Caco-2 (cell line): ENCODE data around the gene ZBTB8A. TPM values are rescaled to one million over a fixed set of nuclear protein-coding genes. Genes with fewer than 3 reads are reported as not detected.

ENCODE experiments used
- BruUV-seq: library from RNA; stranded (reverse); fragments of 400-500 nt; replicated peaks from 2 replicates; lab custom pipeline; 2021; lab: Mats Ljungman, UMichigan
- CTCF ChIA-PET: fragments of 300-600 bp; sonication (Branson Sonifier 250); formaldehyde crosslinking; loops from one replicate; lab custom pipeline; 2022; ENCODE audit warnings: antibody characterized with exemption; lab: Charles Lee
- POLR2A ChIA-PET: fragments of 300-600 bp; sonication (Branson Sonifier 250); formaldehyde crosslinking; loops from one replicate; lab custom pipeline; 2022; ENCODE audit warnings: antibody characterized with exemption; lab: Charles Lee
- DNase-seq, 2 experiments: peaks; one replicate each; pipeline versions ENCODE4 v3.0.0 to v3.0.0-alpha.2; 2020 to 2022
- H3K27me3 ChIP-seq: replicated peaks from 2 replicates; pipeline ENCODE4 v1.6.0; 2011; ENCODE audit warnings: low read length; ENCODE audit not compliant: control insufficient read depth, insufficient read depth
- H3K36me3 ChIP-seq: 2 replicates; pipeline ENCODE4 v1.5.1; 2011; ENCODE audit warnings: low read length; ENCODE audit not compliant: control insufficient read depth, insufficient read depth
- H3K4me1 ChIP-seq: fragments of 250-450 bp; sonication (Bioruptor Pico); 2 replicates; pipeline ENCODE4 v1.5.1; 2020; ENCODE audit warnings: mild to moderate bottlenecking
- H3K4me3 ChIP-seq: 2 replicates; pipeline ENCODE4 v1.5.1; 2011; ENCODE audit warnings: low read depth, mild to moderate bottlenecking, control low read depth, low read length
- H3K9me3 ChIP-seq: fragments of 250-450 bp; sonication (Bioruptor Pico); 2 replicates; pipeline ENCODE4 v1.5.1; 2020; ENCODE audit warnings: mild to moderate bottlenecking, moderate library complexity
- H3K27ac Mint-ChIP-seq: one replicate; pipeline ENCODE4 v1.8.0; 2022; ENCODE audit warnings: mixed read lengths; ENCODE audit not compliant: unreplicated experiment
- H3K27me3 Mint-ChIP-seq: one replicate; pipeline ENCODE4 v1.8.0; 2022; ENCODE audit warnings: mixed read lengths; ENCODE audit not compliant: insufficient read depth, unreplicated experiment
- H3K36me3 Mint-ChIP-seq: one replicate; pipeline ENCODE4 v1.8.0; 2022; ENCODE audit warnings: mild to moderate bottlenecking, mixed read lengths; ENCODE audit not compliant: insufficient read depth, unreplicated experiment
- H3K4me1 Mint-ChIP-seq: one replicate; pipeline ENCODE4 v1.8.0; 2022; ENCODE audit warnings: low read depth, mixed read lengths; ENCODE audit not compliant: unreplicated experiment
- H3K4me3 Mint-ChIP-seq: one replicate; pipeline ENCODE4 v1.8.0; 2022; ENCODE audit warnings: mild to moderate bottlenecking, moderate library complexity, mixed read lengths; ENCODE audit not compliant: unreplicated experiment
- H3K9me3 Mint-ChIP-seq: one replicate; pipeline ENCODE4 v1.8.0; 2022; ENCODE audit warnings: mixed read lengths; ENCODE audit not compliant: unreplicated experiment
- intact Hi-C: fragments of 100-400 bp; cut with micrococcal nuclease; formaldehyde crosslinking; loops from one replicate; pipeline ENCODE4 v1.10.0; 2022; ENCODE audit not compliant: unreplicated experiment
- total RNA-seq: library from RNA; stranded (reverse); gene quantifications from 2 replicates; pipeline ENCODE4 v1.2.3, GENCODE V29; 2022
- TF ChIP-seq, protein P1 (sequence below), 2 experiments: fragments of 200-600 bp in 1 of 2; IDR thresholded peaks; 1 replicate in 1 of 2; 2 replicates in 1 of 2; pipeline versions ENCODE4 v1.5.1 to v1.8.0; 2011 to 2022; ENCODE audit warnings: antibody characterized with exemption in 1 of 2, control low read depth in 1 of 2, inconsistent platforms in 1 of 2, low read depth in 1 of 2, low read length in 1 of 2, mild to moderate bottlenecking in 1 of 2, moderate library complexity in 1 of 2; ENCODE audit not compliant: insufficient read depth in 1 of 2, severe bottlenecking in 1 of 2, unreplicated experiment in 1 of 2

ZBTB8A gene
- total RNA-seq, 1 experiment from 2014 or later = 3.7 TPM

DNA sequence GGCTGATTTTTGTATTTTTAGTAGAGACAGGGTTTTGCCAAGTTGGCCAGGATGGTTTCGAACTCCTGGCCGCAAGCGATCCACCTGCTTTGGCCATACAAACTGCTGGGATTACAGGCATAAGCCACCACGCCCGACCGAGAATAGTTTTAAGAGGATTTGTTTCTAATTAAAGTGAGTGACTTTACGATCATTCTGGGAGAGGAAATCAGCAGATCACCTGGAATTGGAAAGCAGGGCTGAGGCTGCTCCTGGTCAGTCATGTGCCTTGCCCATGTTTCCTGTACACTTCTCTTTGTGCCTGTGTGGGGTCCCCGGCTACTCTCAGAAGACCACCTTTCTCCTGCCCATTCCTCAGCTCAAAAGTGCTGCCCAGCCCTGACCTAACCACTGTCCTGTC lies 40.5 kb upstream of the ZBTB8A start:
- H3K9me3 Mint-ChIP-seq = no peaks in the 10 kb centered on the region
- Histone ChIP-seq H3K4me3 (no peak overlapping the region), H3K9me3 (no peaks in the 10 kb centered on the region), H3K4me1 (0 out of 2 replicates have a peak, but pooled peaks cover 6% of the 10 kb centered on the region), H3K27me3 (no peaks in the 10 kb centered on the region), H3K36me3 (no peaks in the 10 kb centered on the region)
- H3K4me3 Mint-ChIP-seq = peak overlapping the region; percentile 77
- DNase-seq = no peak
- intact Hi-C loops = no loop called here
- no TSS peak for BruUV-seq
- H3K36me3 Mint-ChIP-seq = no peaks in the 10 kb centered on the region
- ChIA-PET POLR2A (no interaction called here), CTCF (no interaction called here)
- TF ChIP-seq, protein P1, sequence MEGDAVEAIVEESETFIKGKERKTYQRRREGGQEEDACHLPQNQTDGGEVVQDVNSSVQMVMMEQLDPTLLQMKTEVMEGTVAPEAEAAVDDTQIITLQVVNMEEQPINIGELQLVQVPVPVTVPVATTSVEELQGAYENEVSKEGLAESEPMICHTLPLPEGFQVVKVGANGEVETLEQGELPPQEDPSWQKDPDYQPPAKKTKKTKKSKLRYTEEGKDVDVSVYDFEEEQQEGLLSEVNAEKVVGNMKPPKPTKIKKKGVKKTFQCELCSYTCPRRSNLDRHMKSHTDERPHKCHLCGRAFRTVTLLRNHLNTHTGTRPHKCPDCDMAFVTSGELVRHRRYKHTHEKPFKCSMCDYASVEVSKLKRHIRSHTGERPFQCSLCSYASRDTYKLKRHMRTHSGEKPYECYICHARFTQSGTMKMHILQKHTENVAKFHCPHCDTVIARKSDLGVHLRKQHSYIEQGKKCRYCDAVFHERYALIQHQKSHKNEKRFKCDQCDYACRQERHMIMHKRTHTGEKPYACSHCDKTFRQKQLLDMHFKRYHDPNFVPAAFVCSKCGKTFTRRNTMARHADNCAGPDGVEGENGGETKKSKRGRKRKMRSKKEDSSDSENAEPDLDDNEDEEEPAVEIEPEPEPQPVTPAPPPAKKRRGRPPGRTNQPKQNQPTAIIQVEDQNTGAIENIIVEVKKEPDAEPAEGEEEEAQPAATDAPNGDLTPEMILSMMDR (IDR thresholded peaks at IDR 0.05; ENCODE audit: insufficient read depth in 1 of 2, low read depth in 1 of 2, low read length in 1 of 2, severe bottlenecking in 1 of 2, unreplicated experiment in 1 of 2) = no peak
- H3K4me1 Mint-ChIP-seq = peaks cover 7% of the 10 kb centered on the region
- H3K27ac Mint-ChIP-seq = peak overlapping the region; percentile 42
- no peaks in the 10 kb centered on the region for H3K27me3 Mint-ChIP-seq

DNA sequence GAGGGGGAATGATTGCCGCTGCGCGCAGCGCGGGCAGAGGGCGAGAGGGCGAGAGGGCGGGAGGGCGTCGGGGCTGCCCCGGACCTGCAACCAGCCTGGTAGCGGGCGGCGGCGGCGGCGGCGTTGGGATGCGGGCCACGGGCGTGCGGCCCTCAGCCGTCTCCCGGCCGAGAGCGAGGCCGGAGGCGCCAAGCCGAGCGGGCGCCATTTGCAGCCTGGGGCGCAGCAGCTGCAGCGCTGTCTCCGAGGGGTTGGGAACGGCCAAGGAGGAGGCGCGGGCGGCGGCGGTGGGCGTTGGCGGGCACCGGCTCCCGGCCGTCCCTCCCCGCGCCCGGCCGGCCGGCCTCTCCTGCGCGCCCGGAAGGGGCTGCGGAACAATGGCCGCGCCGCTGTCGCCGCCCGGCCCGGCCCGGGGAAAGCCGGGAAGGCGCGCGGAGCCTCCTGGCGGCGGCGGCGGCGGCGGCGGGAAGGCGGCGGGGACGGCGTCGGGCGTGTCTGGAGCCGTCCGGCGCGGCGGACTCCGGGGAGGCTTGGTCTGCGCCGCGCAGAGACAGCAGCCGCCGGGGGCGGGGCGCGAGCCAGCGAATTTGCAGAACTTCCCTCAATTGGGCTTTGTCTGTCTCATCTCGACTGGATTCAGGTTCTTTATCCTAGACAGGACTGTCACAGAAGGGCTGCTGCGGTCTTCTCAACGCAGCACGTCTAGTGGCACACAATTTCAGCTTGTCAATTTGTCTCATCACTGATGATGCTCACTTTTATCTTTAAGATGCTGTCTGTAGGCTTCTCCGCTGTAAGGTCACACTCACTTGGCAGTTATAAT lies 38.6 kb upstream of the ZBTB8A start:
- ChIA-PET CTCF (no interaction called here), POLR2A (no interaction called here)
- Mint-ChIP-seq H3K9me3 (no peaks in the 10 kb centered on the region), H3K27me3 (no peaks in the 10 kb centered on the region), H3K4me3 (peak overlapping the region; percentile 77), H3K36me3 (no peaks in the 10 kb centered on the region), H3K27ac (peak overlapping the region; percentile 92), H3K4me1 (no peaks in the 10 kb centered on the region)
- peak overlapping the region; percentile 50 for H3K4me3 ChIP-seq
- peak; percentile 38 to 73 for DNase-seq
- no peaks in the 10 kb centered on the region for H3K36me3 ChIP-seq
- no peaks in the 10 kb centered on the region for H3K9me3 ChIP-seq
- no TSS peak for BruUV-seq
- H3K4me1 ChIP-seq = no peaks in the 10 kb centered on the region
- H3K27me3 ChIP-seq = no peaks in the 10 kb centered on the region
- TF ChIP-seq, protein P1 (IDR thresholded peaks at IDR 0.05; ENCODE audit: insufficient read depth in 1 of 2, low read depth in 1 of 2, low read length in 1 of 2, severe bottlenecking in 1 of 2, unreplicated experiment in 1 of 2) = no peak
- intact Hi-C loops = loop anchor here (5.0 kb wide), 1 partner anchor 53 kb away; no protein-coding TSS in a partner anchor

DNA sequence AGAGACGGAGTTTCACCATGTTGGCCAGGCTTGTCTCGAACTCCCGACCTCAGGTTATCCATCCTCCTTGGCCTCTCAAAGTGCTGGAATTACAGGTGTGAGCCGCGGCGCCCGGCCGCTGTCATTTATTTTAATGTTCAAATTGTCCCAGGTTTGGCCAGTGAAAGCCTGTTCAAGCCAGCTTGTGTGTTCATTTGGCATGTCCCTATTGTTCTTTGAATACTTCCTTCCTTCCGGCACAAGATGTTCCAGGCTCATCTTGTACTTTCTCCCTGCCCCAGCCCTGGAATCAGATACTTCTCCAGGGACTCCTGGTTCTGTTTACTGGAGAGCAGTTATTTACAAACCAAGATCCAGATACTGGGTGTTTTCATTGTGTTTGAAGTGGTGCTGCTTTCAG lies 37.4 kb upstream of the ZBTB8A start:
- Histone ChIP-seq H3K4me1 (no peaks in the 10 kb centered on the region), H3K4me3 (no peak overlapping the region), H3K27me3 (no peaks in the 10 kb centered on the region), H3K36me3 (no peaks in the 10 kb centered on the region), H3K9me3 (no peaks in the 10 kb centered on the region)
- no peak overlapping the region for H3K27ac Mint-ChIP-seq
- intact Hi-C loops = loop anchor here (5.0 kb wide), 1 partner anchor 55 kb away; no protein-coding TSS in a partner anchor
- no peaks in the 10 kb centered on the region for H3K27me3 Mint-ChIP-seq
- TF ChIP-seq, protein P1 (IDR thresholded peaks at IDR 0.05; ENCODE audit: insufficient read depth in 1 of 2, low read depth in 1 of 2, low read length in 1 of 2, severe bottlenecking in 1 of 2, unreplicated experiment in 1 of 2) = no peak
- DNase-seq = no peak
- no TSS peak for BruUV-seq
- ChIA-PET CTCF (interaction anchor here (0.6 kb wide), 1 partner anchor 945 kb away, joined by 3 read pairs; no protein-coding TSS in a partner anchor), POLR2A (no interaction called here)
- H3K4me3 Mint-ChIP-seq = peak overlapping the region; percentile 52
- H3K4me1 Mint-ChIP-seq = no peaks in the 10 kb centered on the region
- H3K9me3 Mint-ChIP-seq = no peaks in the 10 kb centered on the region
- H3K36me3 Mint-ChIP-seq = no peaks in the 10 kb centered on the region
